SK-N-SH treated with all-trans-retinoic acid at 6 μM for 48 hours (cell line): ENCODE data around the gene PRRC2C.
A peak's percentile ranks its signal among the peaks of the same experiment; 100 is the strongest.

ENCODE experiments used
- ATAC-seq: fragments of 200-7000 bp; cut with Tn5 transposase; 3 replicates; pipeline ENCODE4 v1.9.1; 2020; ENCODE audit warnings: mild to moderate bottlenecking, moderate library complexity
- ARNTL ChIP-seq: fragments of 450-650 bp; formaldehyde crosslinking; IDR thresholded peaks from 2 replicates; pipeline ENCODE4 v1.5.0; 2020; ENCODE audit warnings: low read depth, mild to moderate bottlenecking, moderate library complexity, borderline replicate concordance
- BACH2 ChIP-seq: fragments of 250-450 bp; sonication (Bioruptor Pico); IDR thresholded peaks from 2 replicates; pipeline ENCODE4 v1.9.0; 2021; ENCODE audit warnings: mild to moderate bottlenecking, borderline replicate concordance
- CSDC2 ChIP-seq: fragments of 250-450 bp; sonication (Bioruptor Pico); IDR thresholded peaks from 2 replicates; pipeline ENCODE4 v1.5.0; 2020; ENCODE audit warnings: mild to moderate bottlenecking, moderate library complexity
- GLIS3 ChIP-seq: fragments of 250-450 bp; sonication (Bioruptor Pico); IDR thresholded peaks from 2 replicates; pipeline ENCODE4 v1.5.0; 2020; ENCODE audit warnings: mild to moderate bottlenecking, moderate library complexity
- ISL1 ChIP-seq: fragments of 250-450 bp; sonication (Bioruptor Pico); IDR thresholded peaks from 2 replicates; pipeline ENCODE4 v2.1.2; 2022; ENCODE audit warnings: mild to moderate bottlenecking, moderate library complexity
- PPARA ChIP-seq: fragments of 250-450 bp; sonication (Bioruptor Pico); IDR thresholded peaks from 2 replicates; pipeline ENCODE4 v1.5.0; 2020; ENCODE audit warnings: mild to moderate bottlenecking, borderline replicate concordance
- RARB ChIP-seq: fragments of 250-450 bp; sonication (Bioruptor Pico); IDR thresholded peaks from 2 replicates; pipeline ENCODE4 v1.8.0; 2021; ENCODE audit warnings: mild to moderate bottlenecking, moderate library complexity
- SNAI2 ChIP-seq: fragments of 250-450 bp; sonication (Bioruptor Pico); IDR thresholded peaks from 2 replicates; pipeline ENCODE4 v1.5.0; 2020; ENCODE audit warnings: mild to moderate bottlenecking, moderate library complexity
- TCF4 ChIP-seq: fragments of 250-450 bp; sonication (Bioruptor Pico); IDR thresholded peaks from 2 replicates; pipeline ENCODE4 v1.8.0; 2021; ENCODE audit warnings: mild to moderate bottlenecking, moderate library complexity, borderline replicate concordance
- TOX ChIP-seq: fragments of 250-450 bp; sonication (Bioruptor Pico); IDR thresholded peaks from 2 replicates; pipeline ENCODE4 v1.8.0; 2021; ENCODE audit warnings: mild to moderate bottlenecking, moderate library complexity, borderline replicate concordance
- ZC3H10 ChIP-seq: fragments of 250-450 bp; sonication (Bioruptor Pico); IDR thresholded peaks from 2 replicates; pipeline ENCODE4 v1.5.1; 2021; ENCODE audit warnings: mild to moderate bottlenecking, moderate library complexity
- ZFP30 ChIP-seq: fragments of 450-650 bp; formaldehyde crosslinking; IDR thresholded peaks from 2 replicates; pipeline ENCODE4 v1.5.0; 2022; ENCODE audit warnings: mild to moderate bottlenecking, moderate library complexity
- ZNF565 ChIP-seq: fragments of 450-650 bp; formaldehyde crosslinking; conservative IDR thresholded peaks from 2 replicates; pipeline ENCODE4 v1.5.0; 2020; ENCODE audit warnings: low read depth, mild to moderate bottlenecking, moderate library complexity
- ZNF70 ChIP-seq: fragments of 450-650 bp; formaldehyde crosslinking; IDR thresholded peaks from 2 replicates; pipeline ENCODE4 v1.5.0; 2020; ENCODE audit warnings: mild to moderate bottlenecking, moderate library complexity
- ZNF8 ChIP-seq: fragments of 450-650 bp; formaldehyde crosslinking; IDR thresholded peaks from 2 replicates; pipeline ENCODE4 v1.5.0; 2020; ENCODE audit warnings: mild to moderate bottlenecking, moderate library complexity
- TF ChIP-seq, protein P1 (sequence below): fragments of 250-450 bp; sonication (Bioruptor Pico); IDR thresholded peaks from 2 replicates; pipeline ENCODE4 v1.8.0; 2021; ENCODE audit warnings: low read depth, mild to moderate bottlenecking, moderate library complexity, borderline replicate concordance
- TF ChIP-seq, protein P2 (sequence below): fragments of 250-450 bp; sonication (Bioruptor Pico); IDR thresholded peaks from 2 replicates; pipeline ENCODE4 v1.5.1; 2021; ENCODE audit warnings: mild to moderate bottlenecking, moderate library complexity
- TF ChIP-seq, protein P3 (sequence below): fragments of 250-450 bp; sonication (Bioruptor Pico); IDR thresholded peaks from 2 replicates; pipeline ENCODE4 v1.5.0; 2020; ENCODE audit warnings: mild to moderate bottlenecking, moderate library complexity
- TF ChIP-seq, protein P4 (sequence below): fragments of 250-450 bp; sonication (Bioruptor Pico); IDR thresholded peaks from 2 replicates; pipeline ENCODE4 v1.5.1; 2020; ENCODE audit warnings: low read depth, mild to moderate bottlenecking, moderate library complexity

Gene PRRC2C

DNA sequence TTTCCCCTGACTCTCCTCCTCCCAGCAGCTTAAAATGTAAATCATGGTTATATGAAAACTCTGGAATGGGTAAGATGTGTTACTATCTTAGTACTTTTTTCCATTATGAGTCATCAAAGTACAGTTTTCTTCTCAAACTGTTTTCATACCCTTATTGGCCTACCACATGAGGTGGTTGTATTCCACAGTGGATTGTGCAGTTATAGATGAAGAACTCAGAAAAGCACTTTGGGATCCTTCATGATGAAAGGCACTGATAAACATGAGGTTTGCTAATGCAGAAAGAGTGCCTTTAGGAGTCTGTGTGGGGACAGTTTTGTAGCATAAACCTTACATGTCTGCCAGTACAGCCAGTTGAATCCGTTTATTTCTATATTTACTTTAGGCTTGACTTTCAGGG is 104.7 kb downstream of the PRRC2C start (continued):
- TF ChIP-seq, protein P1, sequence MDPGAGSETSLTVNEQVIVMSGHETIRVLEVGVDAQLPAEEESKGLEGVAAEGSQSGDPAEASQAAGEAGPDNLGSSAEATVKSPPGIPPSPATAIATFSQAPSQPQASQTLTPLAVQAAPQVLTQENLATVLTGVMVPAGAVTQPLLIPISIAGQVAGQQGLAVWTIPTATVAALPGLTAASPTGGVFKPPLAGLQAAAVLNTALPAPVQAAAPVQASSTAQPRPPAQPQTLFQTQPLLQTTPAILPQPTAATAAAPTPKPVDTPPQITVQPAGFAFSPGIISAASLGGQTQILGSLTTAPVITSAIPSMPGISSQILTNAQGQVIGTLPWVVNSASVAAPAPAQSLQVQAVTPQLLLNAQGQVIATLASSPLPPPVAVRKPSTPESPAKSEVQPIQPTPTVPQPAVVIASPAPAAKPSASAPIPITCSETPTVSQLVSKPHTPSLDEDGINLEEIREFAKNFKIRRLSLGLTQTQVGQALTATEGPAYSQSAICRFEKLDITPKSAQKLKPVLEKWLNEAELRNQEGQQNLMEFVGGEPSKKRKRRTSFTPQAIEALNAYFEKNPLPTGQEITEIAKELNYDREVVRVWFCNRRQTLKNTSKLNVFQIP, result no peak
- TF ChIP-seq, protein P2, sequence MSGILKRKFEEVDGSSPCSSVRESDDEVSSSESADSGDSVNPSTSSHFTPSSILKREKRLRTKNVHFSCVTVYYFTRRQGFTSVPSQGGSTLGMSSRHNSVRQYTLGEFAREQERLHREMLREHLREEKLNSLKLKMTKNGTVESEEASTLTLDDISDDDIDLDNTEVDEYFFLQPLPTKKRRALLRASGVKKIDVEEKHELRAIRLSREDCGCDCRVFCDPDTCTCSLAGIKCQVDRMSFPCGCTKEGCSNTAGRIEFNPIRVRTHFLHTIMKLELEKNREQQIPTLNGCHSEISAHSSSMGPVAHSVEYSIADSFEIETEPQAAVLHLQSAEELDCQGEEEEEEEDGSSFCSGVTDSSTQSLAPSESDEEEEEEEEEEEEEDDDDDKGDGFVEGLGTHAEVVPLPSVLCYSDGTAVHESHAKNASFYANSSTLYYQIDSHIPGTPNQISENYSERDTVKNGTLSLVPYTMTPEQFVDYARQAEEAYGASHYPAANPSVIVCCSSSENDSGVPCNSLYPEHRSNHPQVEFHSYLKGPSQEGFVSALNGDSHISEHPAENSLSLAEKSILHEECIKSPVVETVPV, result no peak

DNA sequence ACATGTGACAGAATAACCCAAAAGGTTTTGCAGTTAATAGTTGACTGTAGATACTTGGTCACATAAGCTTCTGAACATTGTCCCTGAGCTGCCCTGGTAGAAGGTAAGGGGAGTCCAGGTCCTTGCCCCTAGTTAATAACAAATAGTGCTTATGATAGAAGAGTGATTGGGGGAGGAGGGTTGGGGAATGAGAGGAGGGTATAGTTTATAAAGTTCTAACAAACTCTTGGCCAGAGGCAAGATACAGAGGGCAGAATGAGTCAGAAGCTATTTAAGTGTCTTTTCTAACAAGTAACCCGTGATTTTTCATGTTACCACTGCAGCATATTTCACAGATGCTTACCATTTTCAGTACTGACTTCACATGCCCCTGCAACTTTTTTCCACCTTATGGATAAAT is 110.0 kb downstream of the PRRC2C start:
- ATAC-seq, result no peak
- TF ChIP-seq, protein P3, sequence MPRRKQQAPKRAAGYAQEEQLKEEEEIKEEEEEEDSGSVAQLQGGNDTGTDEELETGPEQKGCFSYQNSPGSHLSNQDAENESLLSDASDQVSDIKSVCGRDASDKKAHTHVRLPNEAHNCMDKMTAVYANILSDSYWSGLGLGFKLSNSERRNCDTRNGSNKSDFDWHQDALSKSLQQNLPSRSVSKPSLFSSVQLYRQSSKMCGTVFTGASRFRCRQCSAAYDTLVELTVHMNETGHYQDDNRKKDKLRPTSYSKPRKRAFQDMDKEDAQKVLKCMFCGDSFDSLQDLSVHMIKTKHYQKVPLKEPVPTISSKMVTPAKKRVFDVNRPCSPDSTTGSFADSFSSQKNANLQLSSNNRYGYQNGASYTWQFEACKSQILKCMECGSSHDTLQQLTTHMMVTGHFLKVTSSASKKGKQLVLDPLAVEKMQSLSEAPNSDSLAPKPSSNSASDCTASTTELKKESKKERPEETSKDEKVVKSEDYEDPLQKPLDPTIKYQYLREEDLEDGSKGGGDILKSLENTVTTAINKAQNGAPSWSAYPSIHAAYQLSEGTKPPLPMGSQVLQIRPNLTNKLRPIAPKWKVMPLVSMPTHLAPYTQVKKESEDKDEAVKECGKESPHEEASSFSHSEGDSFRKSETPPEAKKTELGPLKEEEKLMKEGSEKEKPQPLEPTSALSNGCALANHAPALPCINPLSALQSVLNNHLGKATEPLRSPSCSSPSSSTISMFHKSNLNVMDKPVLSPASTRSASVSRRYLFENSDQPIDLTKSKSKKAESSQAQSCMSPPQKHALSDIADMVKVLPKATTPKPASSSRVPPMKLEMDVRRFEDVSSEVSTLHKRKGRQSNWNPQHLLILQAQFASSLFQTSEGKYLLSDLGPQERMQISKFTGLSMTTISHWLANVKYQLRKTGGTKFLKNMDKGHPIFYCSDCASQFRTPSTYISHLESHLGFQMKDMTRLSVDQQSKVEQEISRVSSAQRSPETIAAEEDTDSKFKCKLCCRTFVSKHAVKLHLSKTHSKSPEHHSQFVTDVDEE, result no peak
- TF ChIP-seq BACH2, result no peak
- no peak for TF ChIP-seq ZNF70 (CRISPR knock-in tag)
- TF ChIP-seq, protein P4, sequence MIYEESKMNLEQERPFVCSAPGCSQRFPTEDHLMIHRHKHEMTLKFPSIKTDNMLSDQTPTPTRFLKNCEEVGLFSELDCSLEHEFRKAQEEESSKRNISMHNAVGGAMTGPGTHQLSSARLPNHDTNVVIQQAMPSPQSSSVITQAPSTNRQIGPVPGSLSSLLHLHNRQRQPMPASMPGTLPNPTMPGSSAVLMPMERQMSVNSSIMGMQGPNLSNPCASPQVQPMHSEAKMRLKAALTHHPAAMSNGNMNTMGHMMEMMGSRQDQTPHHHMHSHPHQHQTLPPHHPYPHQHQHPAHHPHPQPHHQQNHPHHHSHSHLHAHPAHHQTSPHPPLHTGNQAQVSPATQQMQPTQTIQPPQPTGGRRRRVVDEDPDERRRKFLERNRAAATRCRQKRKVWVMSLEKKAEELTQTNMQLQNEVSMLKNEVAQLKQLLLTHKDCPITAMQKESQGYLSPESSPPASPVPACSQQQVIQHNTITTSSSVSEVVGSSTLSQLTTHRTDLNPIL (CRISPR knock-in tag), result no peak
- no peak for TF ChIP-seq PPARA (CRISPR knock-in tag)
- TF ChIP-seq RARB, result no peak
- TF ChIP-seq ZNF565 (CRISPR knock-in tag), result no peak
- no peak for TF ChIP-seq ARNTL (CRISPR knock-in tag)
- TF ChIP-seq SNAI2, result no peak
- TF ChIP-seq, protein P2, result no peak

DNA sequence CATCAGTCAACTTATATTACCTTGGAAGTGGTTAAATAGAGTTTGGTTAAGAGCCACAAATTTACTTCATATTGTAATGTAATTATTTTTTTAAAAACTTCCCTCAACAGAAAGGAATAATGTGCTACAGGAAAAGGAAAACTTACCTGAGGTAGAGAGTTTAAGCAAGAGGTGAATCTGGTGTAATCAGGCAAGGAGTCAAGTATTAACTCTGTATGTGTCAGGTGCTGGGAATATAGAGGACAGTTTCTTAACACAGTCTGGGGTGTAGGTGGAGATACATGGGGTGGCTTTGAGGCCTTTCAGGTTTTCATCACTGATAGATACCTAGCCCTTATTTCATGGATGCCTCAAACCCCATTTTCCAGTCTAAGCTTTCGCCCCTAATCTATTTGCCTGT is 110.8 kb downstream of the PRRC2C start:
- TF ChIP-seq PPARA (CRISPR knock-in tag), result no peak
- no peak for TF ChIP-seq TCF4 (CRISPR knock-in tag)
- no peak for TF ChIP-seq ZNF8
- no peak for TF ChIP-seq ZNF70 (CRISPR knock-in tag)
- peak; percentile 14; the same call in 1 of the 3 replicates for ATAC-seq

DNA sequence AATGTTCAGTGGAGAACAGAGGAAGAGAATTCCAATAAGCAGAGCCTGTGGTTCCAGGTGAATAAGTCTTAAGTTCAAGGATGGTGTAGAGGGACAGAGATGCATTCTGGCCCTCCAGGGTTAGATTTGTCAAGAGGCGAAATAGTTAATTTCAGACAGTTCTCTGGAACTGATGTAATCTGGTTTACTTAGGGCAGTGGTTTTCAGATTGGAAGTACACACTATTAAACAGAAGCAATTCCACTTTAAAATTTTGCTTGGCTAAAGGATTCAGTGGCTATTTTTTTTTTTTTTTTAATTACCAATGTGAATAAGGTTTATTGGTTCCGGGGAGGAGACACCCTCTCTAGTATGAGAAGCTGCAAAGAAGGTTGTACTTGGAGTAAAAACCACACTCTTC is 111.4 kb downstream of the PRRC2C start:
- ATAC-seq, result no peak
- TF ChIP-seq, protein P1, result no peak
- TF ChIP-seq, protein P2, result no peak
- TF ChIP-seq GLIS3 (CRISPR knock-in tag) (no peak), RARB (no peak), BACH2 (no peak), TOX (no peak), ZFP30 (CRISPR knock-in tag) (no peak), ZC3H10 (CRISPR knock-in tag) (no peak), CSDC2 (CRISPR knock-in tag) (no peak), PPARA (CRISPR knock-in tag) (no peak), ISL1 (CRISPR knock-in tag) (no peak)
- TF ChIP-seq, protein P3, result no peak
- TF ChIP-seq, protein P4 (CRISPR knock-in tag), result no peak
